GM23338 (cell line): ENCODE measurements around the gene BTBD9. TPM values are rescaled to one million over a fixed set of nuclear protein-coding genes. Genes with fewer than 3 reads are reported as not detected.

Experiments
- ATAC-seq: fragments of 200-7000 bp; cut with Tn5 transposase; 3 replicates; pipeline ENCODE4 v1.9.1; 2020
- DNase-seq: peaks from one replicate; pipeline ENCODE4 v3.0.0-alpha.2; 2015; ENCODE audit warnings: low spot score
- H2AFZ ChIP-seq: fragments of 200-600 bp; sonication (generic); 2 replicates; pipeline ENCODE4 v1.8.0; 2016; ENCODE audit warnings: antibody characterized with exemption, mild to moderate bottlenecking, moderate library complexity
- H3F3A ChIP-seq: fragments of 200-600 bp; sonication (generic); replicated peaks from 2 replicates; pipeline ENCODE4 v1.8.0; 2017; ENCODE audit warnings: antibody characterized with exemption, mixed run types, low read depth
- H3K27ac ChIP-seq: fragments of 200-600 bp; sonication (generic); 2 replicates; pipeline ENCODE4 v1.6.1; 2016; ENCODE audit warnings: low read depth
- H3K27me3 ChIP-seq: fragments of 200-600 bp; sonication (generic); 2 replicates; pipeline ENCODE4 v1.8.0; 2016; ENCODE audit warnings: mild to moderate bottlenecking, mixed run types, moderate library complexity; ENCODE audit not compliant: insufficient read depth
- H3K36me3 ChIP-seq: fragments of 200-600 bp; sonication (generic); 2 replicates; pipeline ENCODE4 v1.8.0; 2016; ENCODE audit warnings: mild to moderate bottlenecking; ENCODE audit not compliant: insufficient read depth
- H3K4me1 ChIP-seq: fragments of 200-600 bp; sonication (generic); 2 replicates; pipeline ENCODE4 v1.8.0; 2016; ENCODE audit warnings: mild to moderate bottlenecking, moderate library complexity; ENCODE audit not compliant: insufficient read depth
- H3K4me2 ChIP-seq: fragments of 200-600 bp; sonication (generic); 2 replicates; pipeline ENCODE4 v1.7.1; 2017; ENCODE audit warnings: mixed run types
- H3K4me3 ChIP-seq: fragments of 200-600 bp; sonication (generic); 2 replicates; pipeline ENCODE4 v1.6.1; 2016; ENCODE audit warnings: mixed run types
- H3K79me2 ChIP-seq: fragments of 200-600 bp; sonication (generic); replicated peaks from 2 replicates; pipeline ENCODE4 v1.8.0; 2017; ENCODE audit warnings: mild to moderate bottlenecking; ENCODE audit not compliant: insufficient read depth
- H3K9me2 ChIP-seq: fragments of 200-600 bp; sonication (generic); 2 replicates; pipeline ENCODE4 v1.8.0; 2017; ENCODE audit not compliant: insufficient read depth
- H4K20me1 ChIP-seq: fragments of 200-600 bp; sonication (generic); replicated peaks from 2 replicates; pipeline ENCODE4 v1.8.0; 2017; ENCODE audit warnings: mild to moderate bottlenecking; ENCODE audit not compliant: insufficient read depth
- H3K27ac Mint-ChIP-seq: 2 replicates; pipeline ENCODE4 v1.8.0; 2020; ENCODE audit warnings: inconsistent platforms, mild to moderate bottlenecking, moderate library complexity, mixed read lengths
- H3K27me3 Mint-ChIP-seq: 3 replicates; pipeline ENCODE4 v1.8.0; 2022; ENCODE audit warnings: low read depth, mild to moderate bottlenecking, moderate library complexity, mixed read lengths, inconsistent platforms; ENCODE audit not compliant: insufficient read depth, poor library complexity
- H3K36me3 Mint-ChIP-seq: 3 replicates; pipeline ENCODE4 v1.8.0; 2021; ENCODE audit warnings: low read depth, mild to moderate bottlenecking, inconsistent platforms, moderate library complexity, mixed read lengths
- H3K4me1 Mint-ChIP-seq: 3 replicates; pipeline ENCODE4 v1.8.0; 2020; ENCODE audit warnings: mild to moderate bottlenecking, inconsistent platforms, mixed read lengths
- H3K4me3 Mint-ChIP-seq: 3 replicates; pipeline ENCODE4 v1.8.0; 2021; ENCODE audit warnings: moderate library complexity, mild to moderate bottlenecking, inconsistent platforms, mixed read lengths
- H3K9me3 Mint-ChIP-seq: 3 replicates; pipeline ENCODE4 v1.8.0; 2020; ENCODE audit warnings: moderate library complexity, mild to moderate bottlenecking, inconsistent platforms, mixed read lengths
- CREB1 ChIP-seq: fragments of 250-450 bp; sonication (Bioruptor Pico); IDR thresholded peaks from 2 replicates; pipeline ENCODE4 v1.5.0; 2020; ENCODE audit warnings: low read depth, mild to moderate bottlenecking, moderate library complexity
- EZH2 ChIP-seq: fragments of 200-600 bp; sonication (generic); IDR thresholded peaks from one replicate; pipeline ENCODE4 v1.8.0; 2017; ENCODE audit warnings: antibody characterized with exemption, mild to moderate bottlenecking, low read depth; ENCODE audit not compliant: unreplicated experiment
- EZH2phosphoT487 ChIP-seq: fragments of 200-600 bp; sonication (generic); IDR thresholded peaks from one replicate; pipeline ENCODE4 v1.8.1; 2018; ENCODE audit warnings: antibody characterized with exemption; ENCODE audit not compliant: unreplicated experiment
- JUNB ChIP-seq: IDR thresholded peaks from one replicate; pipeline ENCODE4 v1.6.1; 2016; ENCODE audit warnings: antibody characterized with exemption; ENCODE audit not compliant: unreplicated experiment
- NANOG ChIP-seq: IDR thresholded peaks from 2 replicates; pipeline ENCODE4 v1.6.1; 2016; ENCODE audit warnings: antibody characterized with exemption, borderline replicate concordance
- POLR2AphosphoS5 ChIP-seq: IDR thresholded peaks from 2 replicates; pipeline ENCODE4 v1.6.1; 2016; ENCODE audit warnings: antibody characterized with exemption, low read depth
- STAT1 ChIP-seq: IDR thresholded peaks from one replicate; pipeline ENCODE4 v1.6.1; 2016; ENCODE audit warnings: antibody characterized with exemption; ENCODE audit not compliant: unreplicated experiment
- ZNF114 ChIP-seq: fragments of 250-450 bp; sonication (Bioruptor Pico); IDR thresholded peaks from 2 replicates; pipeline ENCODE4 v1.5.0; 2020; ENCODE audit warnings: mild to moderate bottlenecking, moderate library complexity
- ZNF331 ChIP-seq: fragments of 250-450 bp; sonication (Bioruptor Pico); IDR thresholded peaks from 2 replicates; pipeline ENCODE4 v1.5.0; 2020; ENCODE audit warnings: low read depth, mild to moderate bottlenecking, moderate library complexity
- polyA plus RNA-seq: library from polyadenylated mRNA; unstranded; fragments of >200 nt; fragmentation: Nextera tagmentation; extraction: Ambion mirVana; gene quantifications from 2 replicates; pipeline ENCODE4 v1.2.1, GENCODE V29; 2016
- total RNA-seq: library from RNA; depleted of rRNA; stranded (reverse); fragments of >200 nt; shearing (Covaris generic); gene quantifications from 2 replicates; pipeline ENCODE4 v1.2.3, GENCODE V29; 2014
- TF ChIP-seq, protein P1 (sequence below): IDR thresholded peaks from one replicate; pipeline ENCODE4 v1.6.1; 2018; ENCODE audit warnings: antibody characterized with exemption; ENCODE audit not compliant: unreplicated experiment
- TF ChIP-seq, protein P2 (sequence below): IDR thresholded peaks from 2 replicates; pipeline ENCODE4 v1.6.1; 2016; ENCODE audit warnings: antibody characterized with exemption
- TF ChIP-seq, protein P3 (sequence below): fragments of 250-450 bp; sonication (Bioruptor Pico); IDR thresholded peaks from 2 replicates; pipeline ENCODE4 v1.5.0; 2020; ENCODE audit warnings: mild to moderate bottlenecking, moderate library complexity
- TF ChIP-seq, protein P4 (sequence below), 2 experiments: fragments of 200-600 bp in 1 of 2; sonication (generic) in 1 of 2; conservative IDR thresholded peaks; 2 replicates each; pipeline versions ENCODE4 v1.5.1 to v1.6.1; 2016 to 2017; ENCODE audit warnings: antibody characterized with exemption in 2 of 2, low read depth in 2 of 2, mild to moderate bottlenecking in 2 of 2, moderate library complexity in 1 of 2

Gene BTBD9
- total and polyA plus RNA-seq, 2 experiments from 2014 or later, result 4.2 to 5.3 TPM

DNA sequence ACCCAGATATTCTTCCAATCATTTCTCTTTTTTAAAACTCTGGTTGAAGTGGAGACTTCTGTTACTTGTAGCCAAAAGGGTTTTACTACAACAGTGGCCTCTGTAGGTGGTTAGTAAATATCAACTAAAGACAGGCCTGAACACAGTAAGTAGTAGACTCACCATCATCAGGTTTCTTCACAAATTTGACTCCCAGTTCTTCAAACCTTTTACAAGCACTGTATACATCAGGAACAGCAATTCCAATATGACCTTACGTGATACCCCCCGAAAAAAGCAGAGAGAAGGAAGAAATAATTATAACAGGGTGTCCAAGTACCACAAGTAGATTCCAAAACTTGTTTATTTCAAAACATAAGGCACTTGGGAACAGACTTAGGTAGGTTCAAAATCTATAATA lies 42.1 kb upstream of the BTBD9 start:
- Histone ChIP-seq H3K27ac (no peak overlapping the region), H4K20me1 (peaks cover 38% of the 10 kb centered on the region), H3F3A (no peaks in the 10 kb centered on the region), H3K4me2 (no peak overlapping the region), H3K27me3 (no peaks in the 10 kb centered on the region), H3K79me2 (peaks cover 11% of the 10 kb centered on the region), H2AFZ (no peak overlapping the region), H3K4me3 (no peak overlapping the region), H3K9me2 (no peaks in the 10 kb centered on the region), H3K4me1 (no peaks in the 10 kb centered on the region), H3K36me3 (peaks cover 26% of the 10 kb centered on the region)
- Mint-ChIP-seq H3K27ac (no peak overlapping the region), H3K36me3 (peaks cover 46% of the 10 kb centered on the region), H3K4me3 (no peak overlapping the region), H3K9me3 (no peaks in the 10 kb centered on the region), H3K27me3 (no peaks in the 10 kb centered on the region), H3K4me1 (no peaks in the 10 kb centered on the region)
- TF ChIP-seq, protein P1, sequence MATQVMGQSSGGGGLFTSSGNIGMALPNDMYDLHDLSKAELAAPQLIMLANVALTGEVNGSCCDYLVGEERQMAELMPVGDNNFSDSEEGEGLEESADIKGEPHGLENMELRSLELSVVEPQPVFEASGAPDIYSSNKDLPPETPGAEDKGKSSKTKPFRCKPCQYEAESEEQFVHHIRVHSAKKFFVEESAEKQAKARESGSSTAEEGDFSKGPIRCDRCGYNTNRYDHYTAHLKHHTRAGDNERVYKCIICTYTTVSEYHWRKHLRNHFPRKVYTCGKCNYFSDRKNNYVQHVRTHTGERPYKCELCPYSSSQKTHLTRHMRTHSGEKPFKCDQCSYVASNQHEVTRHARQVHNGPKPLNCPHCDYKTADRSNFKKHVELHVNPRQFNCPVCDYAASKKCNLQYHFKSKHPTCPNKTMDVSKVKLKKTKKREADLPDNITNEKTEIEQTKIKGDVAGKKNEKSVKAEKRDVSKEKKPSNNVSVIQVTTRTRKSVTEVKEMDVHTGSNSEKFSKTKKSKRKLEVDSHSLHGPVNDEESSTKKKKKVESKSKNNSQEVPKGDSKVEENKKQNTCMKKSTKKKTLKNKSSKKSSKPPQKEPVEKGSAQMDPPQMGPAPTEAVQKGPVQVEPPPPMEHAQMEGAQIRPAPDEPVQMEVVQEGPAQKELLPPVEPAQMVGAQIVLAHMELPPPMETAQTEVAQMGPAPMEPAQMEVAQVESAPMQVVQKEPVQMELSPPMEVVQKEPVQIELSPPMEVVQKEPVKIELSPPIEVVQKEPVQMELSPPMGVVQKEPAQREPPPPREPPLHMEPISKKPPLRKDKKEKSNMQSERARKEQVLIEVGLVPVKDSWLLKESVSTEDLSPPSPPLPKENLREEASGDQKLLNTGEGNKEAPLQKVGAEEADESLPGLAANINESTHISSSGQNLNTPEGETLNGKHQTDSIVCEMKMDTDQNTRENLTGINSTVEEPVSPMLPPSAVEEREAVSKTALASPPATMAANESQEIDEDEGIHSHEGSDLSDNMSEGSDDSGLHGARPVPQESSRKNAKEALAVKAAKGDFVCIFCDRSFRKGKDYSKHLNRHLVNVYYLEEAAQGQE, result no peak
- no peak for TF ChIP-seq POLR2AphosphoS5
- no peak for TF ChIP-seq JUNB
- TF ChIP-seq, protein P2, sequence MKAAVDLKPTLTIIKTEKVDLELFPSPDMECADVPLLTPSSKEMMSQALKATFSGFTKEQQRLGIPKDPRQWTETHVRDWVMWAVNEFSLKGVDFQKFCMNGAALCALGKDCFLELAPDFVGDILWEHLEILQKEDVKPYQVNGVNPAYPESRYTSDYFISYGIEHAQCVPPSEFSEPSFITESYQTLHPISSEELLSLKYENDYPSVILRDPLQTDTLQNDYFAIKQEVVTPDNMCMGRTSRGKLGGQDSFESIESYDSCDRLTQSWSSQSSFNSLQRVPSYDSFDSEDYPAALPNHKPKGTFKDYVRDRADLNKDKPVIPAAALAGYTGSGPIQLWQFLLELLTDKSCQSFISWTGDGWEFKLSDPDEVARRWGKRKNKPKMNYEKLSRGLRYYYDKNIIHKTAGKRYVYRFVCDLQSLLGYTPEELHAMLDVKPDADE, result no peak
- no peak for TF ChIP-seq STAT1
- TF ChIP-seq, protein P3, sequence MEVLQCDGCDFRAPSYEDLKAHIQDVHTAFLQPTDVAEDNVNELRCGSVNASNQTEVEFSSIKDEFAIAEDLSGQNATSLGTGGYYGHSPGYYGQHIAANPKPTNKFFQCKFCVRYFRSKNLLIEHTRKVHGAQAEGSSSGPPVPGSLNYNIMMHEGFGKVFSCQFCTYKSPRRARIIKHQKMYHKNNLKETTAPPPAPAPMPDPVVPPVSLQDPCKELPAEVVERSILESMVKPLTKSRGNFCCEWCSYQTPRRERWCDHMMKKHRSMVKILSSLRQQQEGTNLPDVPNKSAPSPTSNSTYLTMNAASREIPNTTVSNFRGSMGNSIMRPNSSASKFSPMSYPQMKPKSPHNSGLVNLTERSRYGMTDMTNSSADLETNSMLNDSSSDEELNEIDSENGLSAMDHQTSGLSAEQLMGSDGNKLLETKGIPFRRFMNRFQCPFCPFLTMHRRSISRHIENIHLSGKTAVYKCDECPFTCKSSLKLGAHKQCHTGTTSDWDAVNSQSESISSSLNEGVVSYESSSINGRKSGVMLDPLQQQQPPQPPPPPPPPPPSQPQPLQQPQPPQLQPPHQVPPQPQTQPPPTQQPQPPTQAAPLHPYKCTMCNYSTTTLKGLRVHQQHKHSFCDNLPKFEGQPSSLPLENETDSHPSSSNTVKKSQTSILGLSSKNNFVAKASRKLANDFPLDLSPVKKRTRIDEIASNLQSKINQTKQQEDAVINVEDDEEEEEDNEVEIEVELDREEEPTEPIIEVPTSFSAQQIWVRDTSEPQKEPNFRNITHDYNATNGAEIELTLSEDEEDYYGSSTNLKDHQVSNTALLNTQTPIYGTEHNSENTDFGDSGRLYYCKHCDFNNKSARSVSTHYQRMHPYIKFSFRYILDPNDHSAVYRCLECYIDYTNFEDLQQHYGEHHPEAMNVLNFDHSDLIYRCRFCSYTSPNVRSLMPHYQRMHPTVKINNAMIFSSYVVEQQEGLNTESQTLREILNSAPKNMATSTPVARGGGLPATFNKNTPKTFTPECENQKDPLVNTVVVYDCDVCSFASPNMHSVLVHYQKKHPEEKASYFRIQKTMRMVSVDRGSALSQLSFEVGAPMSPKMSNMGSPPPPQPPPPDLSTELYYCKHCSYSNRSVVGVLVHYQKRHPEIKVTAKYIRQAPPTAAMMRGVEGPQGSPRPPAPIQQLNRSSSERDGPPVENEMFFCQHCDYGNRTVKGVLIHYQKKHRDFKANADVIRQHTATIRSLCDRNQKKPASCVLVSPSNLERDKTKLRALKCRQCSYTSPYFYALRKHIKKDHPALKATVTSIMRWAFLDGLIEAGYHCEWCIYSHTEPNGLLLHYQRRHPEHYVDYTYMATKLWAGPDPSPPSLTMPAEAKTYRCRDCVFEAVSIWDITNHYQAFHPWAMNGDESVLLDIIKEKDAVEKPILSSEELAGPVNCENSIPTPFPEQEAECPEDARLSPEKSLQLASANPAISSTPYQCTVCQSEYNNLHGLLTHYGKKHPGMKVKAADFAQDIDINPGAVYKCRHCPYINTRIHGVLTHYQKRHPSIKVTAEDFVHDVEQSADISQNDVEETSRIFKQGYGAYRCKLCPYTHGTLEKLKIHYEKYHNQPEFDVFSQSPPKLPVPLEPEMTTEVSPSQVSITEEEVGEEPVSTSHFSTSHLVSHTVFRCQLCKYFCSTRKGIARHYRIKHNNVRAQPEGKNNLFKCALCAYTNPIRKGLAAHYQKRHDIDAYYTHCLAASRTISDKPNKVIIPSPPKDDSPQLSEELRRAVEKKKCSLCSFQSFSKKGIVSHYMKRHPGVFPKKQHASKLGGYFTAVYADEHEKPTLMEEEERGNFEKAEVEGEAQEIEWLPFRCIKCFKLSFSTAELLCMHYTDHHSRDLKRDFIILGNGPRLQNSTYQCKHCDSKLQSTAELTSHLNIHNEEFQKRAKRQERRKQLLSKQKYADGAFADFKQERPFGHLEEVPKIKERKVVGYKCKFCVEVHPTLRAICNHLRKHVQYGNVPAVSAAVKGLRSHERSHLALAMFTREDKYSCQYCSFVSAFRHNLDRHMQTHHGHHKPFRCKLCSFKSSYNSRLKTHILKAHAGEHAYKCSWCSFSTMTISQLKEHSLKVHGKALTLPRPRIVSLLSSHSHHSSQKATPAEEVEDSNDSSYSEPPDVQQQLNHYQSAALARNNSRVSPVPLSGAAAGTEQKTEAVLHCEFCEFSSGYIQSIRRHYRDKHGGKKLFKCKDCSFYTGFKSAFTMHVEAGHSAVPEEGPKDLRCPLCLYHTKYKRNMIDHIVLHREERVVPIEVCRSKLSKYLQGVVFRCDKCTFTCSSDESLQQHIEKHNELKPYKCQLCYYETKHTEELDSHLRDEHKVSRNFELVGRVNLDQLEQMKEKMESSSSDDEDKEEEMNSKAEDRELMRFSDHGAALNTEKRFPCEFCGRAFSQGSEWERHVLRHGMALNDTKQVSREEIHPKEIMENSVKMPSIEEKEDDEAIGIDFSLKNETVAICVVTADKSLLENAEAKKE (CRISPR knock-in tag), result no peak
- no peak for TF ChIP-seq EZH2phosphoT487
- TF ChIP-seq CREB1 (CRISPR knock-in tag), result no peak
- TF ChIP-seq, protein P4, sequence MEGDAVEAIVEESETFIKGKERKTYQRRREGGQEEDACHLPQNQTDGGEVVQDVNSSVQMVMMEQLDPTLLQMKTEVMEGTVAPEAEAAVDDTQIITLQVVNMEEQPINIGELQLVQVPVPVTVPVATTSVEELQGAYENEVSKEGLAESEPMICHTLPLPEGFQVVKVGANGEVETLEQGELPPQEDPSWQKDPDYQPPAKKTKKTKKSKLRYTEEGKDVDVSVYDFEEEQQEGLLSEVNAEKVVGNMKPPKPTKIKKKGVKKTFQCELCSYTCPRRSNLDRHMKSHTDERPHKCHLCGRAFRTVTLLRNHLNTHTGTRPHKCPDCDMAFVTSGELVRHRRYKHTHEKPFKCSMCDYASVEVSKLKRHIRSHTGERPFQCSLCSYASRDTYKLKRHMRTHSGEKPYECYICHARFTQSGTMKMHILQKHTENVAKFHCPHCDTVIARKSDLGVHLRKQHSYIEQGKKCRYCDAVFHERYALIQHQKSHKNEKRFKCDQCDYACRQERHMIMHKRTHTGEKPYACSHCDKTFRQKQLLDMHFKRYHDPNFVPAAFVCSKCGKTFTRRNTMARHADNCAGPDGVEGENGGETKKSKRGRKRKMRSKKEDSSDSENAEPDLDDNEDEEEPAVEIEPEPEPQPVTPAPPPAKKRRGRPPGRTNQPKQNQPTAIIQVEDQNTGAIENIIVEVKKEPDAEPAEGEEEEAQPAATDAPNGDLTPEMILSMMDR (conservative IDR thresholded peaks at IDR 0.05; ENCODE audit: low read depth in 2 of 2), result no peak
- TF ChIP-seq NANOG, result no peak
- TF ChIP-seq ZNF331 (CRISPR knock-in tag), result no peak
- no peak for TF ChIP-seq EZH2
- TF ChIP-seq ZNF114 (CRISPR knock-in tag), result no peak
- no peak for ATAC-seq
- no peak for DNase-seq
